OCI-LY3 (cell line): Measurements from ENCODE around the gene MAN1A2.

Experiments used
- CTCF ChIP-seq: fragments of 200-600, 300-600 bp; sonication (generic); IDR thresholded peaks from 2 replicates; pipeline ENCODE4 v1.5.1; 2014; ENCODE audit warnings: antibody characterized with exemption, low read length, low read depth
- EZH2phosphoT487 ChIP-seq: fragments of 200-600 bp; shearing (Covaris generic); IDR thresholded peaks from 2 replicates; pipeline ENCODE4 v1.6.1; 2018; ENCODE audit warnings: antibody characterized with exemption, mixed run types, low read depth

GRCh38 chr1:117367046-117368025 is at the start of gene MAN1A2:
- no peak for TF ChIP-seq CTCF
- no peak for TF ChIP-seq EZH2phosphoT487
